Measurements from ENCODE around the gene TLE1.

- TF ChIP-seq EZH2phosphoT487 (IDR thresholded peaks at IDR 0.05; ENCODE audit: borderline replicate concordance, low read length) (no peak), CTCF (conservative IDR thresholded peaks at IDR 0.05; ENCODE audit: low read depth, low read length) (no peak), EZH2 (IDR thresholded peaks at IDR 0.05; ENCODE audit: low read length, unreplicated experiment) (no peak)
Observed at GRCh38 chr9:81598811-81599210, 90.5 kb downstream of the TLE1 start.

All from PC-3 (cell line).